Gastrocnemius medialis (tissue), 4 donors: Measurements from ENCODE around the gene LILRA2.
"Not testable (repeated sequence)": the region's sequence is repeated elsewhere in the genome, so short reads cannot be mapped to it uniquely, and the experiment has no call there.

Experiments
- CTCF ChIP-seq, 5 experiments: fragments of 450-650 bp in 3 of 5; fragments of 200-600 bp in 2 of 5; sonication (generic) in 2 of 5; IDR thresholded peaks in 4 of 5; conservative IDR thresholded peaks in 1 of 5; 1 replicate in 4 of 5; 2 replicates in 1 of 5; pipeline ENCODE4 v1.5.1; 2016 to 2019; ENCODE audit warnings: antibody characterized with exemption in 5 of 5, mild to moderate bottlenecking in 3 of 5, moderate library complexity in 3 of 5
- POLR2A ChIP-seq, 2 donors: fragments of 450-650 bp; IDR thresholded peaks; one replicate each; pipeline ENCODE4 v1.6.1; 2017; ENCODE audit warnings: antibody characterized with exemption in 2 of 2, mild to moderate bottlenecking in 2 of 2, moderate library complexity in 2 of 2

DNA sequence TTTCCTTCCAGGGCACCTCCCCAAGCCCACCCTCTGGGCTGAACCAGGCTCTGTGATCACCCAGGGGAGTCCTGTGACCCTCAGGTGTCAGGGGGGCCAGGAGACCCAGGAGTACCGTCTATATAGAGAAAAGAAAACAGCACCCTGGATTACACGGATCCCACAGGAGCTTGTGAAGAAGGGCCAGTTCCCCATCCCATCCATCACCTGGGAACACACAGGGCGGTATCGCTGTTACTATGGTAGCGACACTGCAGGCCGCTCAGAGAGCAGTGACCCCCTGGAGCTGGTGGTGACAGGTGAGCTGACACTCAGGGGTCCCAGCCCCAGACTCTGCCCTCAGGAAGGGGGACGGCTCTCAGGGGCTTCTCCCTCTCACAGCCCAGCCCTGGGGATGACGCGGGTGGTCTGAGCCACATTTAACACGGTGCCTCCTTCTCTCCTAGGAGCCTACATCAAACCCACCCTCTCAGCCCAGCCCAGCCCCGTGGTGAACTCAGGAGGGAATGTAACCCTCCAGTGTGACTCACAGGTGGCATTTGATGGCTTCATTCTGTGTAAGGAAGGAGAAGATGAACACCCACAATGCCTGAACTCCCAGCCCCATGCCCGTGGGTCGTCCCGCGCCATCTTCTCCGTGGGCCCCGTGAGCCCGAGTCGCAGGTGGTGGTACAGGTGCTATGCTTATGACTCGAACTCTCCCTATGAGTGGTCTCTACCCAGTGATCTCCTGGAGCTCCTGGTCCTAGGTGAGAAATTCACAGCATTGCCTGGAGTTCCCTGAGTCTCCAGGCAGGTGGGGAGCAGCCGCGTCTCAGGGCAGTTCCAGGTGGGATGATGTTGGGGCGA is 58.1 kb downstream of the LILRA2 start:
- TF ChIP-seq CTCF (IDR thresholded peaks at IDR 0.05 in 4 of 5, conservative IDR thresholded peaks at IDR 0.05 in 1 of 5); POLR2A (IDR thresholded peaks at IDR 0.05): not testable (repeated sequence)
